Anterior cingulate cortex (tissue), 58 donors: ENCODE results near the gene CREBRF.
"Not testable (repeated sequence)": the region's sequence is repeated elsewhere in the genome, so short reads cannot be mapped to it uniquely, and the experiment has no call there.

Experiments
- DNase-seq, 58 donors: peaks; one replicate each; lab custom pipeline; 2025; lab: John Stamatoyannopoulos, UW

Gene CREBRF

DNA sequence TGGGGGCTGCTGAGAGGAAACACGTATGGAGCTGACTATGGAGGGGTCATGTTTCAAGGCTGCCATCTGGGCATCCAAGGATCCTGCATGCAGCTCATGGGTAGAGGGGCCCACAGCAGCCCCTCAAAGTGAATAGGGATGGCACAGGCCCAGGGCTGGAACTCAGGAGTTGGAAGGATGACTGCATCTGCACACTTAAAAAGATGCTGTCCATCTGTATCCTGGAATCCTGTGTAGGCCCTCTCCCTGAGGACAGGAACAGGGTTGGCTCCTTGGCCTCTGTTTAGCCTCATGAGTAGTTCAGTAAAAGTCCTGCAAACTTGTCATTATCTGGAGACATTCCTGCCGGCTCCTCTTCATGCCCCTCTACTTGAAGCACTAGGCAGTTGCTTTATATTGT, 92.2 kb downstream of the CREBRF start:
- DNase-seq, result no peak

DNA sequence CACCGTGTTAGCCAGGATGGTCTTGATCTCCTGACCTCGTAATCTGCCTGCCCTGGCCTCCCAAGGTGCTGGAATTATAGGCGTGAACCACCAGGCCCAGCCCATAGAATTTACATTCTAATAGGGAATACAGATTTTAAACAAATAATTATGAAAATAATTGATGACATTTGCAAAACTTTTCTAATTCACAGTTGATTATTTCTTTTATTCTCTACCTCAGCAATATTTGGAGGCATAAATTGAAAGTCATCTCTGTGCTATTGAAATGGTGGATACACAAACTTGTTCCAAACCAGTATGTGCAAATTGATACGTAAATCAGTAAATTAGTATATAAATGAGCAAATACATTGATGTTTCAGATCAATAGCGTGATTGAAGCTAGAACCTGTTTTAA, 96.4 kb downstream of the CREBRF start:
- DNase-seq, result no peak

DNA sequence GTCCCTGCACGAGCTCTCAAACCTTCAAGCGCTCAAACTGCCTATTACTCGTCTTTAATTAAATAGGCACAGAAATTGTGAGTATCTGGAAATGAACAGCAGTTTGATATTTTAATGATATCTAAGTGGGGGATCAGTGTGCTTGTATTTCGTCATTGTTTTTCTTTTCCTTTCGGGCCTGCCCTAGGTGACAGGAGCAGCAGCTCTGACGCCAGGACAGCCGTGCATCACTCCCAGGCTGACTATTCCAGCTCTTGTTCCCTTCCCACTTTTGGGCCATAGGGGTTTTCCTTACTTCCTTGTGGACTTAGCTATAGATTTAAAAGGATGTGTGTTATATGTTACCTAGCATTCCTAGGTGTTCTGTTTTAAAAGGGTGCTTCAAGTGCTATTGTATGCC, 97.7 kb downstream of the CREBRF start:
- no peak for DNase-seq

DNA sequence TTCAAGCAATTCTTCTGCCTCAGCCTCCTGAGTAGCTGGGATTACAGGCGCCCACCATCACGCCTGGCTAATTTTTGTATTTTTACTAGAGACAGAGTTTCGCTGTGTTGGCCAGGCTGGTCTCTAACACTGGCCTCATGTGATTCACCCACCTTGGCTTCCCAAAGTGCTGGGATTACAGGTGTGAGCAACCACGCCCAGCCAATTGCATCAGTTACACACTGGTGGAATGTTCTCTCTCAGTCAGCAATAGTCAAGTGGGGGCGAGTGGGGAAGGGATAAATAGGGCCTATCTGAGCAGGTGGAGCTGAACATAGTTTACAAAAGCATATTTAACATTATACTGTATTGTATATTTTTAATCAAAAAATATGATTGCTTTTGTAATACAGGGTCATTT, 98.5 kb downstream of the CREBRF start:
- not testable (repeated sequence) for DNase-seq

DNA sequence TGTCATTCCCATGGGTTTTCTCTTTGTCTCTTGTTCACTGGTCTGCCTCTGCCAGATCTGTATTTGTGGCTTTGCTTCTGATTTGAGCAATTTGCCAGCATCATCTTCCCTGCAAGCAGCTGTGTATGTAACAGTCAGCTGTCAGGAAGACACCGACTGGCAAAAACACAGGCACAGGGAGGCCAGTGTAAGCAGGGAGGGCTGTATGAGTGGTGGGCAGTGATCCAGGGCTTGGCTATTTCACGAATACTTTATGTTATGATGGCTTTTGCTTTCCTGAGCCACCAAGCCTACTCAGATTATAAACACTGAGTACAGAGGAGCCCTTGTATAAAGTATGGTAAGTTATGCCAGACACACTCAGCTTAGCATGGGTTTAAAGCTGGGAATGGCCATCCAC, 99.8 kb downstream of the CREBRF start:
- DNase-seq, result peak in 36 of 58 donors; percentile 7 to 77 (median 26)

DNA sequence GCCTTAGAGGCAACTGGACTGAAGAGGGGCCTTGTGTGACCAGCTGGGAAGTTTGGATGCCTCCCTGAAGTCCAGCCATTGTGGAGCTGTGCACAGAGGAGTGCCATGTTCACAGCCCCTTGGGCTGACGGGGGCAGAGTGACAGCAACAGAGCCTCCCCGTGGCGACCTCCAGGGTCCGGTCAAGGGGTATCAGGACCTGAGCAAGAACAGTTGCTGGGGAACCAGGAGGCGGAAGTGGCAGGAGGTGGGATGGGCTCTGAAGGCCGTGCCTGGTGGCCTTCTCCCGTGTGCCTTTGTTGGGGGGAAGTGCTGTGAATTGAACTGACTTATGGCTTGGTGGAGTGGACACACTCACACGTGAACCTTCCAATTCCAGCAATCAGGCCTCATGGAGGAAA, 102.2 kb downstream of the CREBRF start:
- no peak for DNase-seq

DNA sequence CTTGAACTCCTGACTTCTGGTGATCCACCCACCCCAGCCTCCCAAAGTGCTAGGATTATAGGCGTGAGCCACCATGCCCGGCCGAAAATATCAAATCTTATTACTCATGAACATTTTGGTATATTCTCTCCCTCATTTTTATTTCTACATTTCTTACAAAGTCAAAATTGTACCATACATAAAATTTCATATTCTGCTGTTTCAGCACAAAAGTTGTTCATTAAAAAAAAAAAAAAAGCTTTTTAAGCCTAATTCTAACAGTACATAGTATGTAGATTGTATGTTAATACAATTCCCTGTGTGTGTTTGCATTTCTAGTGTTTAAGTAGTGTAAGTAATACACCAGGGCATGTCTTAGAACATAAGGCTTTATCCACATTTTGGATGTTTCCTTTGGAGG, 103.1 kb downstream of the CREBRF start:
- no peak for DNase-seq

DNA sequence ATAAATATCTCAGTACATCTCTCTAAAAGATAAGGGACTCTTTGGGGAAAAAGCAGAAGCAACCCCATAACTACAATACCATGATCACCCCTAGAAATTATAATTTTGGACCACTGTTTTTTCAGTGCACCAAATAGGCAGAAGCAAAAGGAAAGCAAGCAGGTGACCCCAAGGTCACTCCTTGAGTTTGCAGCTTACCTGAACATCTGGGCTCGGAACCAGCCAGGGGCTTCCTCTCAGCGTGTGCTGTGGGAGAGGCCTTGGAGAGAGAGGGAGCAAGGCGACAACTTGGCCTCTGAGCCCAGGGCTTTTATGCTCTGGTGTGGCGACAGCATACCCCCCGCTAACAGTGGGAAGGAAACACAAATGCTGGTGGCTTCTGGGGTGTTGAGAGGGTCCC, 105.0 kb downstream of the CREBRF start:
- no peak for DNase-seq

DNA sequence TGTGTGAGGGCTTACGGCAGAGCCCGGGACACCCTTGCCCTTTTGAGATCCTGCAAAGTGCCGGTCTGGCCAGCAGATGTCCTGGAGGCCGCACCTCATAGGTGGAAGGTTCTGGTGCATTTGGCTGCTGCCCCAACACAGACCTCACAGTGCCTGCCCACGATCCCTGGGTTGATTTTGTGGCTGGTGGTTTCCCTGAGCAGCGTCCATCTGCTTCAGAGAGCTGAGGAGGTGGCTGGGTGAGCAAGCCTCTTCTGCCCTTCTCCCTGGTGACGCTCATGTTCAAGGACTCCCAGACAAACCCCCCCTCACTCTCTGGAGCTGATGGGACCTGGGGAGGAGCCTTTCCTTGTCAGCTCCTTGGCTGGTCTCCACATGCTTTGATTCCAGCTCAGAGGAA, 107.1 kb downstream of the CREBRF start:
- DNase-seq, result no peak

DNA sequence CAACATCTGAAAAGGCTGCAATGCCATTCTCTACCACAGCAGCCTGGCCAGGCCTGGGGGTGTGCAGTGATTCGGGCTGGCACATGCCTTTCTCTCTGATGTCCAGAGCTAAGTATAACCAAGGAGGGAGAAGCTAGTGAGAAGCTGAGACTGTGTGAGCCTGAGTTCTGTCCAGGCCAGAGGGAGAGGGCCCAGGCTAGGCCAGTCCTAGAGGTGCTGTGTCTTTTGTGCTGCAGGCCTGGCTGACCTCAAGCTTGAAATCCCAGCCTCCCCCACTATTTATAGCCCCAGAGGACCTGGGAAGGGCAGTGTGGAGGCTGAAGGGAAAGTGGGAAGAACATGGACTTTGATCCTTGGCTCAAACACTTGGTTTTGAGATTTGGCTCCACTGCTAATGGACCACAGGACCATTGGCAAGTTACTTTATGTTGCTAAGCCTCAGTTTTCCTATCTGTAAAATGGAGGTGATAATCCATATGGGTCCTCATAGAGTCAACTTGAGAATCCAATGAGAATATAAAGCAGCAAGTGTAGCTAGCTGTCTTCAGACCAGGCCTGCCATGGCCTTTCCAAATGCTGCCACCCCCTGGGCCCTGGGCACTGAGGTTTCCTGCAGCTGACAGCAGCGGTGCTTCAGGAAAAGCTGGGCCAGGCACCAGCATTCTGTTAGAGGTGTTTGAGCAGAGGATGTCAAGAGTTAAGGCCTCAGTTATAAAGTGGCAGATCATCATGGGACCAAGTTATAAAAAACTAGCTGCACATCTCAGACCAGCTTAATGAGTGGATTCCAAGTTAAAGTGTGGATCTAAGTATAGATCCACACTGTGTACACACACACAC, 109.2 kb downstream of the CREBRF start:
- DNase-seq, result no peak

DNA sequence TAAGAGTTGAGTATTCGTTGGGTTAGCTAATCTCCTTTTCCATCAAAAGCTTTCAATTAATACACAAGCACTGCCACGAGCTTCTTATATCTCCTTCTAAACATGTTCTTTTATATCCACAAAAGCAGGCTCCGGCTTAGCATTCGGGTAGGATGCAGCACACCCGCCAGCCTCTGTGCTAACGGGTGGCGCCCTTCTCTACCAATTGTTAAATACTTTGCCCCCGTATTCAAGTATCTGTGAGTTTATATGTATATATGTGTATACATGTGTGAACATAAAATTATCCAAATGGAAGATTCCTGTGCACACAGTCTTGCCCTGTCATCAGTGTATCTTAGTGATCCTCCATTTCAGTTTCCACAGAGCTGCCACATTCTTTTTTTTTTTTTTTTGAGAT, 116.0 kb downstream of the CREBRF start:
- no peak for DNase-seq

DNA sequence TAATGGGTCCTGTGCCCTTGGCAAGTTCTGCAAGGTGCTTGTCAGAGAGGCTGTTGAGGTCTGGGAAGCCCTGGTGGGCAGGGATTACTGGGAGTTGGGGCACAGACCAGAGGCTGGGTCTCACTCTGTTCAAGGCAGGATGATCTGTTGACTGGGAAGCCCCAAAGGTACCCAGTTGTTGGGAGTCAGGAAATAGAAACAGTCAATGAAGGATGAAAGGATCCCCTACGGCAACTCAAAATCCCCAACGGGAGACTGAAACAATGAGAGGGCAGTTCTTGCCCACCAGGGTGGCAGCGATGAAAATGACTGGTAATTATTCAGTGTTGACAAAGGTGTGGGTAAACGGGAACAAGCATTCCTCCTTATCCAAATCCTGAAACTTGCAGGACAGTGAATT, 119.4 kb downstream of the CREBRF start:
- no peak for DNase-seq

DNA sequence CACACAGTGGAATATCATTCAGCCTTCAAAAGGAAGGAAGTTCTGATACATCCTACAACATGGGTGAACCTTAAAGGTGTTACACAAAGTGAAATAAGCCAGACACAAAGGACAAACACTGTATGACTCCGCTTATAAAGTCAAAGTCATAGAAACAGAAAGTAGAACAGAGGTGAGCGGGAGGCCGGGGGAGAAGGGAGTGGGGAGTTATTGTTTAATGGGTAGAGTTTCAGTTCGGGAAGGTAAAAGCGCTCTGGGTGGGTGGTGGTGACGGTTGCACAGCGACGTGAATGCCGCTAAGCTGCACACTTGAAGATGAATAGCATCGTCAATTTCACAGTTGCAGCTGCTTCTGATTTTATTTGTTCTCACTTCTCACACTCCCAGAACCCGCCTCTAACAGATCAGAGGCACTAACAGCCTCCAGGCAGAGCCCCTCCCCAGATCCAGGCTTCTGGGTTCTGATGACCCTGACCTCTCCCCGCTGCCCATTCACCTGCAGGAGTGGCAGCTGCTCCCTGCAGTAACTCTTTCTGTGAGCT, 122.3 kb downstream of the CREBRF start:
- peak in 1 of 58 donors; percentile 3 for DNase-seq

DNA sequence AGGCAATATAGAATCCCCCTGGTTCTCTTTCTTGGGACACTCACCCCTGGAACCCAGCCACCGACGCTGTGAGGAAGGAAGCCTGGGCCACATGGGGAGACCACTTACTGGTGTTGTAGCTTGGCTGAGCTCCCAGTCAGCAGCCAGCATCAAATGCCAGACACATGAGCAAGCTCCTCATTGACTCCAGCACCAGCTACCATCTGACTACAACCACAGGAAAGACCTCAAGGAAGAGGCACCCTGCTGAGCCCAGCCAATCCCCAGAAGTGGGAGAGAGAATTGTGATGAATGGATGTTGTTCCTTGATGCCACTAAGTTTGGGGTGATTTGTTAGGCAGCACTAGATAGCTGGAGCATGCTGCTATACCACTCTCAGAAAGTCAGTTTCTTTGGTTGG, 124.2 kb downstream of the CREBRF start:
- no peak for DNase-seq

DNA sequence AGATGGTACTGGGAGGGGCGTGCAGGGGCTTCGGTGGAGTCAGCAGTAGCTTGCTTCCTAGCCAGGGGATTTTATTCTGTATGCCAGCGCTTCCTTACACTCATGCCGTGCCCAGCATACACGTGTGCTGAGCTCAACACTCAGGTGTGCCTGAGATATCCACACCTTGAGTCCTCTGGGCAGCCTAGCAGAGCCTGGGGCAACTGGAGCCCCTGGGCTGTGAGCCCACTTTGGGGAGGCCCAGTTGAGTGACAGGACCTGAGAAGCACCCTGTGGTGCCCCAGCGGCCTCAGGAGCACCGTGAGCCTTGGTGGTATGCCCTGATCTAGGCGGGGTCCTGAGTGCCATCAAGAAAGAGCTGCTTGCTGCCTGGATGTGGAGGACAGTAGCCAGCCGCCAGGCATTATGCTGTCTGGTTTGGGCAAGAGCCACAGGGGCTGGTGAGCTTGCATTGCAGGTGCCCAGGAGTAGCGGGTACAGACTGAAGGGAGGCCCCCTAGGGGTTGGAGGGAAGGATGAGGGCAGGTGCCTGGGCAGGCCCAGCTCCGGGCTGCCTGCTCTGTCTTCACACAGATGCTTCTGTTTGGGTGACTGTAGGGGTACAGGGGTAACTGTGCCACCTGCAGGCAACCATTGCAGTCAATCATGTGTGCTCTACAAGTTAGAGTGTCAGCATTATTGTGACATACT, 131.0 kb downstream of the CREBRF start:
- no peak for DNase-seq

DNA sequence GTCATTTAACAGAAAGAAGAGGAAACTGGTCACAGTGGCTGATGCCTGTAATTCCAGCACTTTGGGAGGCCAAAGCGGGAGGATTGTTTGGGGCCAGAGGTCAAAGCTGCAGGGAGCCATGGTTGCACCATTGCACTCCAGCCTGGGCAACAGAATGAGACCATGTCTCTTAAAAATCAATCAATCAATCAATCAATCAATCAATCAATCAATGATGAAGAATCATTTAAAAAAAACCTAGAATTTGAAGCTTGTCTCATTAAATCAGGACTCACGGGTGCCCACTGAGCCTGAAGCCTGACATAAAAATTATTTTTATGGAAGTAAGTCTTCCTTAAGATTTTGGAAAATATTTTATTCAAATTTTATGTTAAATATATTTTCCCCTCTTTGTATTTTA, 132.1 kb downstream of the CREBRF start:
- no peak for DNase-seq
